HEK293 (cell line): ENCODE results near the gene NECTIN1.
A peak's percentile ranks its signal among the peaks of the same experiment; 100 is the strongest.

Source experiments
- CTCF ChIA-PET: fragments of 350-600 bp; formaldehyde crosslinking; extraction: SDS; loops from one replicate; lab custom pipeline; 2021; ENCODE audit warnings: antibody characterized with exemption; lab: Yijun Ruan, JAX
- POLR2A ChIA-PET: fragments of 300-600 bp; formaldehyde crosslinking; extraction: SDS; loops from one replicate; lab custom pipeline; 2020; ENCODE audit warnings: antibody characterized with exemption, inconsistent platforms; lab: Yijun Ruan, JAX
- H3K27ac ChIP-seq: fragments of 200-500 bp; sonication (Bioruptor generic); 2 replicates; pipeline ENCODE4 v1.5.1; 2014; ENCODE audit warnings: low read depth, low read length, control low read depth, inconsistent platforms; ENCODE audit errors: extremely low read depth
- H3K36me3 ChIP-seq, 2 experiments: fragments of 200-500 bp in 1 of 2; sonication (Bioruptor generic) in 1 of 2; 1 replicate in 1 of 2; 2 replicates in 1 of 2; pipeline ENCODE4 v1.5.1; 2014 to 2017; ENCODE audit warnings: inconsistent platforms in 2 of 2, low read length in 2 of 2; ENCODE audit not compliant: control insufficient read depth in 2 of 2, insufficient read depth in 1 of 2
- H3K4me1 ChIP-seq: fragments of 200-500 bp; sonication (Bioruptor generic); 2 replicates; pipeline ENCODE4 v1.5.1; 2014; ENCODE audit warnings: mild to moderate bottlenecking, low read length, inconsistent platforms; ENCODE audit not compliant: control insufficient read depth, insufficient read depth
- H3K4me3 ChIP-seq: 2 replicates; pipeline ENCODE4 v1.5.1; 2011; ENCODE audit warnings: low read depth, mild to moderate bottlenecking, control low read depth, low read length, moderate library complexity
- H3K9me3 ChIP-seq: fragments of 200-500 bp; sonication (Bioruptor generic); 2 replicates; pipeline ENCODE4 v1.5.1; 2014; ENCODE audit warnings: low read depth, low read length, inconsistent platforms; ENCODE audit not compliant: control insufficient read depth, insufficient read depth
- HOXC10 ChIP-seq: sonication (generic); formaldehyde crosslinking; IDR thresholded peaks from 2 replicates; pipeline ENCODE4 v1.8.1; 2023; ENCODE audit warnings: mild to moderate bottlenecking, missing genetic modification reagents
- OSR2 ChIP-seq: fragments of 450-650 bp; formaldehyde crosslinking; IDR thresholded peaks from 2 replicates; pipeline ENCODE4 v1.5.1; 2016; ENCODE audit warnings: missing biosample characterization, missing genetic modification characterization
- SP3 ChIP-seq: fragments of 450-650 bp; formaldehyde crosslinking; IDR thresholded peaks from 2 replicates; pipeline ENCODE4 v1.5.1; 2016; ENCODE audit warnings: missing biosample characterization, missing genetic modification characterization
- TCF7L2 ChIP-seq: IDR thresholded peaks from 2 replicates; pipeline ENCODE4 v1.6.1; 2011; ENCODE audit warnings: low read depth, mild to moderate bottlenecking, inconsistent platforms, low read length, moderate library complexity, borderline replicate concordance
- TSHZ1 ChIP-seq: fragments of 450-650 bp; formaldehyde crosslinking; IDR thresholded peaks from 2 replicates; pipeline ENCODE4 v1.5.1; 2016; ENCODE audit warnings: missing biosample characterization, missing genetic modification characterization, borderline replicate concordance
- ZBTB7A ChIP-seq: fragments of 450-650 bp; formaldehyde crosslinking; IDR thresholded peaks from 2 replicates; pipeline ENCODE4 v1.5.1; 2016; ENCODE audit warnings: low read depth, missing biosample characterization, missing genetic modification characterization
- ZFHX2 ChIP-seq: fragments of 450-650 bp; formaldehyde crosslinking; conservative IDR thresholded peaks from 2 replicates; pipeline ENCODE4 v1.5.1; 2016; ENCODE audit warnings: missing biosample characterization, missing genetic modification characterization
- ZFP3 ChIP-seq: fragments of 450-650 bp; formaldehyde crosslinking; IDR thresholded peaks from 2 replicates; pipeline ENCODE4 v1.5.1; 2016; ENCODE audit warnings: low read depth, missing biosample characterization, missing genetic modification characterization
- ZNF138 ChIP-seq: fragments of 450-650 bp; formaldehyde crosslinking; IDR thresholded peaks from 2 replicates; pipeline ENCODE4 v1.5.1; 2016; ENCODE audit warnings: missing biosample characterization, missing genetic modification characterization, borderline replicate concordance
- ZNF223 ChIP-seq: fragments of 450-650 bp; formaldehyde crosslinking; IDR thresholded peaks from 2 replicates; pipeline ENCODE4 v1.5.1; 2016; ENCODE audit warnings: missing biosample characterization, missing genetic modification characterization
- ZNF239 ChIP-seq: fragments of 450-650 bp; formaldehyde crosslinking; IDR thresholded peaks from 2 replicates; pipeline ENCODE4 v1.5.1; 2016; ENCODE audit warnings: missing biosample characterization, missing genetic modification characterization
- ZNF341 ChIP-seq: fragments of 450-650 bp; formaldehyde crosslinking; IDR thresholded peaks from 2 replicates; pipeline ENCODE4; 2016; ENCODE audit warnings: low read depth, missing biosample characterization, missing genetic modification characterization
- ZNF426 ChIP-seq: fragments of 450-650 bp; formaldehyde crosslinking; IDR thresholded peaks from 2 replicates; pipeline ENCODE4 v1.5.1; 2017; ENCODE audit warnings: missing biosample characterization, missing genetic modification characterization, mild to moderate bottlenecking, inconsistent platforms, moderate library complexity
- ZNF561 ChIP-seq: fragments of 450-650 bp; IDR thresholded peaks from 2 replicates; pipeline ENCODE4 v1.5.1; 2018; ENCODE audit warnings: missing biosample characterization, missing genetic modification characterization, borderline replicate concordance
- ZNF626 ChIP-seq: fragments of 450-650 bp; sonication (Bioruptor Pico); formaldehyde crosslinking; IDR thresholded peaks from 2 replicates; pipeline ENCODE4 v1.5.1; 2018; ENCODE audit warnings: missing biosample characterization, missing genetic modification characterization, inconsistent platforms
- ZNF660 ChIP-seq: fragments of 450-650 bp; IDR thresholded peaks from 2 replicates; pipeline ENCODE4 v1.5.1; 2018; ENCODE audit warnings: missing biosample characterization, mild to moderate bottlenecking, missing genetic modification characterization

NECTIN1 gene

GRCh38 chr11:119711476-119711875 is 17.5 kb downstream of the NECTIN1 start:
- POLR2A ChIA-PET = no interaction called here
- H3K4me1 ChIP-seq = no peaks in the 10 kb centered on the region
- TF ChIP-seq ZNF561 (tag by site-specific recombination) (no peak), OSR2 (tag by site-specific recombination) (no peak), ZNF138 (tag by site-specific recombination) (no peak), TSHZ1 (tag by site-specific recombination) (no peak), TCF7L2 (no peak), ZNF341 (peak; percentile 65), ZNF626 (tag by site-specific recombination) (no peak)
- TF ChIP-seq, all 188 proteins: peak for 1
- CTCF ChIA-PET = no interaction called here
- Histone ChIP-seq H3K4me3 (no peak overlapping the region), H3K36me3 (no peaks in the 10 kb centered on the region), H3K27ac (no peak overlapping the region), H3K9me3 (no peaks in the 10 kb centered on the region)

- TF ChIP-seq ZNF239 (tag by site-specific recombination) (no peak), ZNF426 (tag by site-specific recombination) (no peak), HOXC10 (CRISPR knock-in tag) (no peak), SP3 (no peak), ZFP3 (peak; percentile 94), ZNF660 (tag by site-specific recombination) (no peak), ZBTB7A (tag by site-specific recombination) (no peak)
- POLR2A ChIA-PET = interaction anchor here (1.2 kb wide), 1 partner anchor 19 kb away, joined by 5 read pairs; the partner anchor contains the start of gene NECTIN1
- Histone ChIP-seq H3K36me3 (no peaks in the 10 kb centered on the region), H3K9me3 (no peaks in the 10 kb centered on the region), H3K4me3 (no peak overlapping the region), H3K27ac (no peak overlapping the region), H3K4me1 (no peaks in the 10 kb centered on the region)
- CTCF ChIA-PET = interaction anchor here (1.1 kb wide), 1 partner anchor 398 kb away, joined by 5 read pairs; no protein-coding TSS in a partner anchor
These were observed 18.6 kb downstream of the NECTIN1 start for GRCh38 chr11:119710417-119710816.

GRCh38 chr11:119709638-119710346 is 19.2 kb downstream of the NECTIN1 start:
- Histone ChIP-seq H3K27ac (no peak overlapping the region), H3K4me3 (no peak overlapping the region), H3K4me1 (no peaks in the 10 kb centered on the region), H3K36me3 (no peaks in the 10 kb centered on the region), H3K9me3 (no peaks in the 10 kb centered on the region)
- ChIA-PET POLR2A (interaction anchor here (0.7 to 1.2 kb wide), 2 partner anchors 19 to 1576 kb away, joined by 3 to 5 read pairs; partner anchors contain the start of gene NECTIN1), CTCF (interaction anchor here (0.6 to 1.1 kb wide), 4 partner anchors 17 to 934 kb away, joined by 3 to 5 read pairs (median 3); no protein-coding TSS in a partner anchor)
- 0 out of 2 replicates have a peak, but pooled peaks have one; percentile 7 for TF ChIP-seq ZFHX2
- TF ChIP-seq ZNF223 (tag by site-specific recombination) = no peak
